ENCODE results near the gene CETP.
"Not testable (repeated sequence)": the region's sequence is repeated elsewhere in the genome, so short reads cannot be mapped to it uniquely, and the experiment has no call there.

CETP gene

GRCh38 chr16:56960681-56961281 is 969 bp upstream of the CETP start:
- no peak for DNase-seq

DNA sequence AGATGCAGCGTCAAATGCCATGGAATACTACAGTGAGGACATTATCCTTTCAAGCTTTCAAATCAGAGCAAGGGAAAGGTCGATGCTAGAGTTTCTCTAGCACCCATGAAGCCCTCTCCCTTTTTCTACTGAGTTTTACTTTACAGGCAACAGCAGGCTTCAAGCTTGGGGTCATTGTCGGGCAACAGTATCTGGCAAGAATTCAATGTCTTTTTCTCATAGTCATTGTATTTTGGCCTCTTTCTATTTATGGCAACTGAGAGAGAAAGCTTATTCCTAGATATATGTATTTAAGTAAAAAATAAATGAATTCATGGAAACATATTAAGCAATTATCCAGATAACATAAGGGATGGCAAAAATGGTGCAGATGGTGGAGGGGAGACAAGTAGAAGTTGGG is 364 bp upstream of the CETP start:
- no peak for DNase-seq

DNA sequence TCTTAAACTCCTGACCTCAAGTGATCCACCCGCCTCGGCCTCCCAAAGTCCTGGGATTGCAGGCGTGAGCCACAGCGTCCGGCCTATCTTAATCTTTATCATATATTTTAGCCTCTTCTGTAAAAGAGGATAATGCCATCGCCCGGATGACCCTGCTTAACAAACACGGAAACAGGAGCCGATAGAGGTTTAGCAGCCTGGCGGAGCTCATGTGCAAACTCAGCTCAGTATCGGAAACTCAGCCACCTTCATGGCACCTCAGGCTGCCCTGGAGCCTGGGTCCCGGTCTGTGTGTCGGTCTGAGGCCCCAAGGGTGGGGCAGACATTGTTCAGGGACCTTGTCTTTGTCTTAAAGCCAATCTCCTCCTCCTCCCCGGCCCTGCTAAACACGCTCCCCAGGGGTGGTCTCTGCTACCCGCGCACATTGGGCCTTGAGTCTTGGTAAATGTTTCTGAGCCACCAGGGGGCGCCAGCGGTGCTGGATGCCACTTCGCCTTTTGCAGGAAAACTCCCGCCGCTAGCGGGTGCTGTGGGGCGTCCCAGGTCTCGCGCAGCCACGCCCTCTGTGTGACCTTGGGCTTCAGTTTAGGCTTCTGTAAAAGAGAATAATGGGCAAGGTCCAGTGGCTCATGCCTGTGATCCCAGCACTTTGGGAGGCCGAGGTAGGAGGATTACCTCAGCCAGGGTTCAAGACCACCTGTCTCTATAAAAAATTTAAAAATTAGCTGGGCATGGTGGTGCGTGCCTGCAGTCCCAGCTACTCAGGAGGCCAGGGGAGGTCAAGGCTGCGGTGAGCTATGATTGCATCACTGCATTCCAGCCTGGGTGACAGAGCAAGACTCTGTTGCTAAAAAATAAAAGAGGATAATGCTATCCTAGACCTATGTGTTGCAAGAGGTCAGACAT is 2.7 kb downstream of the CETP start:
- DNase-seq, result no peak

DNA sequence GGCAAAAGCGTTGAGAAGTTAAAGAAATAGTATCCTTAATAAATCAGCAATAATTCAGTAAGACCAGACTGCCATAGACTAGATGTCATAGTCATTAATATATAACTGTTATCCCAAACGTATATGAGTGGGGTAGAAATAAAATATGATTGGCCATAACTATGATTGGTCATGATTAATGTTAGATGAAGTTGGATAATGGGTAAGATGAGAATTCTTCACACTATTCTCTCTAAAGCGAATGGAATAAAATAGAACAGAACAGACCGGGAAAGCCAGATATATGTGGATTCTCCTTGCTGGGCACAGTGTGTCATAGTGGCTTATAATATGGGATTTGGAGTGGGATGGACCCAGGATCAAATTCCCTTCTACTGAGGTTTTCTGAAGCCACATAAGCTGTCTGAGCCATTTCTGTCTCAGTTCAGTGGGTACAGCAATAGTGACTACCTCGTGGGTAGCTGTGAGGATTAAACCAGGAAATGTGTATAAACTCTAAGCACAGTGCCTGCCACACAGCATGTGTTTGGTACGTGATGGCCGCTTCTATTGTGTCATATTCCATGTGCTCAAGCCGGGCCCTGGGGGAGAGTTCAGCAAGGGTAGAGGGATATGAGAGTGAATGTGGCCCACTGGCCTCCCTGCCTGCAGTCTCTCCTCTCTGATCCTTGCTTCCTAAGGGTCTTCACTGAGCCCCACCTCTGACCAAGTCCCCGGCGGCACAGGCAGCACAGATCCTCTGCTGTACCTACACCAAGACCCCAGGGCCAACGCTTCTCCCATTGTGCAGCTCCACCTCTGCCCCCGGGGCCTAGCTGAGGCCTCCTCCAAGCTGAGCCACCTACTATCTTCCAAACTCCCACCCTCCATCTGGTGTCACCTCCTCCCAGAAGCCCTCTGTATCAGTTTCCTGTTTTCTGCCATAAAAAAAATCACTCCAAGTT is 3.7 kb downstream of the CETP start:
- no peak for DNase-seq

DNA sequence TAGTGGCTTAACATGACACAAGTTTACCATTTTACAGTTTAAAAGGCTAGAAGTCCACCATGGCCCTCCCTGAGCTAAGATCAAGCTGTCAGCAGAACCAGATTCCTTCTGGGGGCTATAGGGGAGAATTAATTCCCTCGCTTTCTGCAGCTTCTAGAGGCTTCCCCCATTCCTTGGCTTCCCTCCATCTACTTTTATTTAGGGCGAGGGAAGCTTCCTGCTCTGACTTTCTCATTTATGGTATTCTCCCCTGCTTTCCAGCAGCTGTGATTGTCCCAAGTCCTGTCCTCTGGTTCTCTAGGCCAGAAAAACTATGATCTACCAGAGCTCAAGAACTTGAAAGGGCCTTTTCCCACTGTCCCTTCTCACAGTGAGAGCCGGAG is 4.3 kb downstream of the CETP start:
- DNase-seq, result no peak

DNA sequence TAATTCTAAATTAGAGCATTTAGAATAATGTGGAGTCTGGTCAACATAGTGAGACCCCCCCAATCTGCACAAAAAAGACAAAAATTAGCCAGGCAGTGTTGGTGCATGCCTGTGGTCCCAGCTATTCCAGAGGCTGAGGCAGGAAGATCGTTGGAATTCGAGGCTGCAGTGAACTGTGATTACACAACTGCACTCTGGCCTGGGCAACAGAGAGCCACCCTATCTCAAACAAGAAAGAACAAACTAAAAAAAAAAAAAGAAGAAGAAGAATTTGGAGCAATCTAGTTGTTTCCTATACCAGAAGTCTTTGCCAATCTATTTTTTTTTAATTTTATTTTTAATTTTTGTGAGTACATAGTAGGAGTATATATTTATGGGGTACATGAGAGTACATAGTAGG is 6.0 kb downstream of the CETP start:
- DNase-seq, result no peak

DNA sequence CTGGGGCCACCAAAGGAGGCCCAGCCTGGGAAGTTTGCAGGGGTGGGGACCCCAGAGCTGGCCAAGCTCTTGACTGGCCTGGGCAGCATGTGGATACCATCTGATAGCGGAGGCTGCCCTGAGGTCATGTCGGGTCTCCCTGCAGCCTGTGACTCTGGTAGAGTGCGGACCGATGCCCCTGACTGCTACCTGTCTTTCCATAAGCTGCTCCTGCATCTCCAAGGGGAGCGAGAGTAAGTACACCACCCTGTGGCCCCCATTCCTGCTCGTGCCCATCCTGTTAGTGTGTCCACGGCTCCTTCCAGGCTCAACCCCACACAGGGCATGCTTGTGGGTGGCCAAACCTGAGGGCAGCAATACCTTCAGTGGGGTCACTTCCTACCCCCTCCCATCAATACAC is 8.0 kb downstream of the CETP start:
- DNase-seq, result no peak

DNA sequence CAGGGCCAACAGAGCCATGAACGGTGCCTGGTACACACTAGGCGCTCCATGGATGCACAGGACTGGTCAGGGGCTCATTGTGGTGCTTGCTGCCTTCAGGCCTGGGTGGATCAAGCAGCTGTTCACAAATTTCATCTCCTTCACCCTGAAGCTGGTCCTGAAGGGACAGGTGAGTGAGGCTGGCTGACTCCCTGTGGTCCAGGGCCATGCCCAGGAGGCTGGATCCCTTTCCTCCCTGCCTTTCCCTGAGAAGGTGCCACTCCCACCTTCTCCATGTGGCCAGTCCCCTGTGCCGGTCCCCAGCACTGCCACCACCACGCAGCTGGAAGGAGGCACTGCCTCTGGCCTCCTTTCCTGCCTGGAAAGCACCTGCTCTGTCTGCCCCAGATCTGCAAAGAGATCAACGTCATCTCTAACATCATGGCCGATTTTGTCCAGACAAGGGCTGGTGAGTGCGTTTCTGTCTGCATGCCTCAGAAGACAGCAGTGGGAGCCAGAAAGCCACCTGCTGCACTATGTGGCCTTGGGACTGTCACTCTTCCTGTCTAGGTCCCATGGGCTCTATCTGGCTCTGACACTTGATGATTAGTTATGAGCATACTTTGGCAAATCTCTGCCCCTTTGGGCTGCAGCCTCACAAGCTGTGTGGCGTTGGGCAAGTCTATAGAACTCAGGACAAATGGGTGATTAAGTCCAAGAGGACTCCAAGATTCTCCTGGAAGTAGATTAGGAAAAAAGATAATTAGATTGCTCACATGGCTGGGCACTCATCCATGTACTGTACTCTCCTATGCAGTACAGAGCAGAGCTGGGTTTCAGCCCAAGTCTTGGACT is 9.4 kb downstream of the CETP start:
- DNase-seq, result no peak

DNA sequence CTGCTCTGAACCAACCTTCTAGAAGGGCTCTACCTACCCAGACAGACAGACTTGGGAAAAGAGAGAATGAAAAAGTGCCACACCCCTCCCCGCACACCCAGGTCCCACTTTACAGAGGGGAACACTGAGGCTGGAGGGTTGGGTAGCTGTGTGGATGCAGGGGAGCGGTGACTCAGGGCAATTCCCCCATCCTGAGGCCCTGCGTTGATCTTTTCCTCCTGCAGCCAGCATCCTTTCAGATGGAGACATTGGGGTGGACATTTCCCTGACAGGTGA is 10.0 kb downstream of the CETP start:
- no peak for DNase-seq

- no peak for DNase-seq
These were observed 10.9 kb downstream of the CETP start for GRCh38 chr16:56972403-56973293.

DNA sequence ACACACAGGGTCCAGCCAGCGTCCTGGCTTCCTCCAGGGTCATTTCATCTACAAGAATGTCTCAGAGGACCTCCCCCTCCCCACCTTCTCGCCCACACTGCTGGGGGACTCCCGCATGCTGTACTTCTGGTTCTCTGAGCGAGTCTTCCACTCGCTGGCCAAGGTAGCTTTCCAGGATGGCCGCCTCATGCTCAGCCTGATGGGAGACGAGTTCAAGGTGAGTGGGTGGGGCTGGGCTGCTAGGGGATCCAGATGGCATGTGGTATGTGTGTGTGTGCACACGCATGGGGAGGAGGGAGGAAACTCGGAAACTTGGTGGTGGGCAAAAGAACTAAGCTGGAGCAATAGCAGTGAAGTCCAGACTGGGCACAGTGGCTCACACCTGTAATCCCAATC is 11.5 kb downstream of the CETP start:
- DNase-seq, result no peak

DNA sequence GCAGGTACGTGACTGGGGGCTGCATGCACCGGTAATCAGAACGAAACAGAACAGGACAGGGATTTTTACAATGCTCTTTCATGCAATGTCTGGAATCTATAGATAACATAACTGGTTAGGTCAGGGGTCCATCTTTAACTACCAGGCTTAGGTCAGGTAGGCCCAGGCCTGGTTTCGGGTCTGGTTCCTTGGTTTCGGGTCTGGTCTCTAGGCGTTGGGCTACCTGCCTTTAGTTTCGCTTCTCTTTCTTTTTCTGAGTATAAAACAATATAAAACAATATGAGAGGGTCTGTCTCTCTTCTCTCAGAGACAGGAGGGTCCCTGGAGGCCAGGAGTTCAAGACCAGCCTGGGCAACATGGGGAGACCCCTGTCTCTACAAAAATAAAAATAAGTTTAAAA is 12.1 kb downstream of the CETP start:
- not testable (repeated sequence) for DNase-seq

GRCh38 chr16:56974549-56975300 is 13.0 kb downstream of the CETP start:
- no peak for DNase-seq

DNA sequence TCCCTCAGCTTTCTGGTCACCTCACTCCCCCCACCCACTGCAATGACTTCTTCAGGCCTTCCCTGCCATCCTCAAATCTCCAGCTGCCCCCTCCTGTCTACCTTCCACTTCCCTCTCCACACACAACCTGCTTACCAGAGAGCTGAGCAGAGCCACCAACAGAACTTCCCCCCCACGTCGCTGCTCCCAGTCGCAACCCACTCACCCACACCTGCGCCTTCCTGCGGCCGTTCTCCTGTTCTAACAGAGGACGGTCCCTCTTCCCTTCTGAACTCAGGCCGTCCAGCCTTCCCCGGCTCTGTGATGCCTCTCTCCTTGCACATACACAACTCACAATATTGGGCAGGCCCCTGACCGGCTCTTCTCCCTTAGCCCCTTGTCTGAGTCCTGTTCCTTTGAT is 14.0 kb downstream of the CETP start:
- no peak for DNase-seq

DNA sequence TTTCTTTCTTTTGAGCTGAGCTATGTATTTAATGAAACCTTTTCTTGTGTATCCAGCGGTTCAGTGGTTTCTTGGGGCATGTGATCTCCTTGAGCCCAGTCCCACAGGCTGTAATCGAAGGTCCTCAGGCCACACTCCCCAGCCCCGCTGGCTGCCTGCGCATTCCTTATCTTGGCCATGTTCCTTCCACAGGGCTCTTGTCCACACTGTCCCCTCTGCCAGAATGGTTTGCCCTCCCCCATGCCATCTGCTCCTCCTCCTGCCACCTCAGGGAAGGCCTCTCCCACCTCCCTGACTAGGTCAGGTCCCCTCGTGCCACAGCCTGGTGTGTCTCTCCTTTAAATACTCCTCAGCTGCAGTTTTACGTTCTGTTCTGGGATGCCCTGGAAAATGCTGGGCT is 15.5 kb downstream of the CETP start:
- DNase-seq, result no peak

GRCh38 chr16:56977823-56978430 is 16.2 kb downstream of the CETP start:
- no peak for DNase-seq

- DNase-seq, result no peak
These were observed 18.4 kb downstream of the CETP start for GRCh38 chr16:56980201-56980535.

DNA sequence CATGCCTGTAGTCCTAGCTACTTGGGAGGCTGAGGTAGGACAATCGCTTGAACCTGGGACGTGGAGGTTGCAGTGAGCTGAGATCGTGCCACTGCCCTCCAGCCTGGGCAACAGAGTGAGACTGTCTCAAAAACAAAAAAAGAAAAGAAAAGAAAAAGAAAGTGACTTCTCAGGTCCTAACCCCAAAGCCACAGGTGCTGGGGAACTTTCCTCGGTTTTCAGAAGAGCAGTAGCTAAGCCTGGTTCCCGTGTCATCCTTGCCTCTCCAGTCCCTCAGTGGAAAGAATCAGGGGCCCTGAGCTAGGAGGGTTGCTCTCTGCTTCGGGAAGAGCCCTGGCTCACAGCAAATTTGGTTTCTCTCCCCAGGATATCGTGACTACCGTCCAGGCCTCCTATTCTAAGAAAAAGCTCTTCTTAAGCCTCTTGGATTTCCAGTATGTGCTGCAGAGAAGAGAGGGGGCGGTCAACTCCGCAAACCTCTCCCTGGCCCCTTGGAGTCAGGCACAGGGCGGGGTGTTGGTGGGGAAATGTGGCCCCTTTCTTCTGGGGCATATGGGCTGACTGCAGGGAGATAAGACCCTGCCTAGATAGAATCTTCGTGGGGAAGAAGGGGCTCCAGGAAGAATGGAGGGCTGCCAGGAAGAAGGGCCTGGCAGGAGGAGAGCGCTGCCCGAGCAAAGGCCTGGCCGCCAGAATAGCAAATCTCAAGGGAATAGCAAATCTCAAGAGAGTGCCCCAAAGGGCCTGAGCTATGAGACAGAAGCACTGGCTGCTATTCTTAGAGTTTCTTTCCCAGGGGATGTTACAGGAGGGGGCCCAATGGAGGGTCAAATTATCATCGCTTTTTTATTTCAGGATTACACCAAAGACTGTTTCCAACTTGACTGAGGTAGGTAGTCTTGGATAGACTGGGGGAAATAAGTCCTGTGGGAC is 19.3 kb downstream of the CETP start:
- peak; percentile 10 for DNase-seq

DNA sequence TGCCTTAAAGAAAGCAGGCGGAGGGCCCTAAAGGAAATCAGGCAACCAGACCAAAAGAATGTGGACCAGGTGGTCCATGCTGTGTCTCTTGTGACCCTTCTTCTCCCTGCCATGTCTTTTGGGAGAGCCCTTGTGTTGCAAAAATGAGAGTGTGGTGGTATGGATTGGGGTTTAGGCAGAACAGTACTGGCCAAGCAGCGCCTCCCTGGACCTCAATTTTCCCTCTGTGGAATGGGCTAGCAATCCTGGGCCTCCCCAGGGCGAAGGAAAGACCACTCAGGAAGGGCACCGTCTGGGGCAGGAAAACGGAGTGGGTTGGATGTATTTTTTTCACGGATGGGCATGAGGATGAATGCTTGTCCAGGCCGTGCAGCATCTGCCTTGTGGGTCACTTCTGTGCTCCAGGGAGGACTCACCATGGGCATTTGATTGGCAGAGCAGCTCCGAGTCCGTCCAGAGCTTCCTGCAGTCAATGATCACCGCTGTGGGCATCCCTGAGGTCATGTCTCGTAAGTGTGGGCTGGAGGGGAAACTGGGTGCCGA is 20.1 kb downstream of the CETP start:
- DNase-seq, result no peak

All from NCI-H2171 treated with DMSO at 0.1 percent for 48 hours (cell line).